Astrocyte of the hippocampus (primary cell): ENCODE results near the gene ADK.
"Not testable (repeated sequence)": the region's sequence is repeated elsewhere in the genome, so short reads cannot be mapped to it uniquely, and the experiment has no call there.

Source experiments
- DNase-seq: peaks from one replicate; pipeline ENCODE4 v3.0.0; 2011; ENCODE audit warnings: low read depth, low spot score

Gene ADK

DNA sequence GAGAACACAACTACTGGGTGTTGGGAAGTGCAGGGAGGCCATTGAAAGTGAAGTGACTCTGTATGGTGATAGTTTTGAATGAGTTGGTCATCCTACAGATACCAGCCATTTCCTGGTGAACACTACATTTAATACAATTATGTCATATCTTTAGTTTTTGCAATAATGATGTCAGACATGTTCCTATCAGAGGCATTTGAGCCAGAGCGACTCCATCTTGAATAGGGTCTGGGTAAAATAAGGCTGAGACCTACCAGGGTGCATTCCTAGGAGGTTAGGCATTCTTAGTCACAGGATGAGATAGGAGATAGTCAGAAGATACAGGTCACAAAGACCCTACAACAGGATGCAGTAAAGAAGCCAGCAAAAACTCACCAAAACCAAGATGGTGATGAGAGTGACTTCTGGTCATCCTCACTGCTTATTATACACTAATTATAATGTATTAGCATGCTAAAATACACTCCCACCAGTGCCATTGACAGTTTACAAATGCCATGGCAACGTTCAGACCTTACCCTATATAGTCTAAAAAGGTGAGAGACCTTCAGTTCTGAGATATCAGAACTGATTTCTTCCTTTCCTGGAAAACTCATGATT is 28.2 kb downstream of the ADK start:
- no peak for DNase-seq

DNA sequence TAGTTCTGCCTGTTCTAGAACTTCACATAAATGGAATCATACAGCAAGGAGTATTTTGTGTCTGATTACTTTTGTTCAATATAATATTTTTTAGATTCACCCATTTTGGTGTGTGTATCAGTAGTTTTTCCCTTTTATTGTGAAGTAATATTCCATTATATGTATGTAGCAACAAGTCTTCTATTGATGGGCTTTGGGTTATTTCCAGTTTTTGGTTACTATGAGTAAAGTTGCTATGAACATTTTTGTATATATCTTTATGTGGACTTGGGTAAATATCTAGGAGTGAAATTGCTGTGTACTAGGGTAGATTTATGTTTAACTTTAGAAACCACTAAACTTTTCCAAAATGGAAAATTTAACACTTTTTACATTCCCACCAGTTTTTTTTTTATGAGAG is 35.7 kb downstream of the ADK start:
- DNase-seq, result no peak

DNA sequence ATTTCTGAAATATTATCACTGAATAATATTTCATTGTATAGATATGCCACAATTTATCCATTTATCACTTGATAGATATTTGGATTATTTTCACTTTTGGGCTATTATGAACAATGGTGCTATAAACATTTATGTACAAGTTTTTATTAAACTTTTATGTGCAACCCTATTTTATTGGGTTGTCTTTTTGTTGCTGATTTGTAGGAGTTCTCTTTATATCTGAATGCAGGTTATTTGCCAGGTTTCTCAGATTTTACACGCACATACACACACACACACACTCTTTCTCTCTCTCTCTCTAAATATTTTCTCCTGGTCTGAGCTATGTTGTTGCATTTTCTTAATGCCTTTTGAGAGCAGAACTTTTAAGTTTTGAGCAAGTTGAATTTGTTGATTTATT is 36.2 kb downstream of the ADK start:
- no peak for DNase-seq

DNA sequence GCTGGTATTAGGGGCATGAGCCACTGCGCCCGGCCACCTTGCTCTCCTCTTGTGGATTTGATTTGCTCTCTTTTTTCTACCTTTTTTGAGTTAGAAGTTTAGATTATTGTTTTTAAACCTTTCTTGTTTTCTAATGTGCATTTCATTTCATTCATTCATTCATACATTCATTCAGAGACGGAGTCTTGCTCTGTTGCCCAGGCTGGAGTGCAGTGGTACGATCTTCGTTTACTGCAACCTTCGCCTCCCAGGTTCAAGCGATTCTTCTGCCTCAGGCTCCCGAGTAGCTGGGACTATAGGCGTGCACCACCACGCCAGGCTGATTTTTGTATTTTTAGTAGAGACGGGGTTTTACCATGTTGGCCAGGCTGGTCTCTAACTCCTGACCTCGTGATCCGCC is 37.6 kb downstream of the ADK start:
- DNase-seq, result not testable (repeated sequence)

DNA sequence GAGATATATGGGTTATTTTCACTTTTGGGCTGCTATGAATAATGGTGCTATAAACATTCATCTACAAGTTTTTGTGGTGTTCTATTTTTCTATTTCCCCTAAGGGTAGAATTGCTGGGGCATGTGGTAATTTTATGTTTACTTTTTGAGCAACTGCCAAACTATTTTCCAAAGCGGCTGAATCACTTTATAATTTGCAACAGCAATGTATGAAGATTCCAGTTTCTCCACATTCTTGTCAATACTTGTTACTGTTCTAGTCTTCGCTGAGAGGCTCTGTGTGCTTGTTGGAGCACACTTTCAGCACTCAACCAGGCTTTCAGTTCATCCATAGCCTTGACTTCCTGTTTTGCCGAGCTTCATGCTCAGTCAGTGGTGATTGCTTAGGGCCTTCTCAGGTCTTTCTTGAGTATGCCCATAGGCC is 39.0 kb downstream of the ADK start:
- peak; percentile 80 for DNase-seq

DNA sequence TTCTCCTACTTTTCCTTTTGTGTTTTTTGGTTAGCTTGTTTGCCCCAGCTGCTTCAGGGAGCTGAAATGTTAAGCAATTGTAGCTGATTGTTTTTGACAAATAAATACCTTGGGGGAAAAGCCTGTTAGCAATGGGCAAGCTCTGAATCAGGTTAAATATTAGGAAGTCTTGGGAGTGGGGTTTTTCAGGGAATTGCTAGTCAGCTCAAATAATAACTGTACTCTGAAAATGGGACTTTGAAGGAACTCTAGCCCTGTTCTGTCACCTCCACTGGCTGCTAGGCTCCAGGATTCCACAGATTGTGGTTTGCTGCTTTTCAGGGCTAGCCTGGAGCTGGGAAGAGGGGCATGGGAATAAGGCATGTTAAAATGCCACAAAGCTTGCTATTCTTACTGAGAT is 39.5 kb downstream of the ADK start:
- peak; percentile 39 for DNase-seq

DNA sequence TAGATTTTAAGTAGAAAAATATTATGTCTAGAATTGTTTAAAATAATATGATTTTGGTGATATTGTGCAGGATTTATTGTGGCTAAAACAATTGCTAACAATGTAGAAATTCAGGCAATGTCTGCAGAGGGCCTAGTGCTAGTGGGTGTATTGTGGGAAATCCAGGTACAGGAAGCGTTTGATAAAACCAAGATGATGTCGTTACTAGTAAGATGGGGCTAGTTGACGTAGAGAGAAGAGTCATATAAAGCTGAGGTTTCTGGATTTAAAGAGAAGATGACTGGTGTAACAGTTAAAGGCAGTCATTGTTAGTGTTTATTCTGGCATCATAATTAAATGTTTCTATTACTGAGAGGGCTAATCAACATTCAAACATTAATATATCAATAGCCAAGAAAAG is 43.5 kb downstream of the ADK start:
- DNase-seq, result no peak

DNA sequence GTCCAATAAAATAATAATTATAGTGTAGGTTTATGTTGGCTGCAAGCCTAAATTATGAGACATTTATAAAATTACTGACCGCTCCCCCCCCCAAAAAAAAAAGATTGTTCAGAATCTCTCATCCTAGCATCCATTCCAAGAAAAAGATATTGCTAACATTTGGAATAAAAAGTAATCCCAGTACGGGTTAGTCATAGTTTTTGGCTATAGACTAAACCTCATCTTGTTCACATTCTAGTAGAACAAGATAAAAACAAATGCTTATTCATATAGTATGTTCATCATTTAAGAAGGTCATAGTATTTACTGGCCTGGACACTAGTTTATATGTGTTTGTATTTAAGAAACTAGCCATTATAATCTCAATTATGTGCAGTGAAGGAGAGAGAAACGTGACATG is 44.0 kb downstream of the ADK start:
- DNase-seq, result no peak

DNA sequence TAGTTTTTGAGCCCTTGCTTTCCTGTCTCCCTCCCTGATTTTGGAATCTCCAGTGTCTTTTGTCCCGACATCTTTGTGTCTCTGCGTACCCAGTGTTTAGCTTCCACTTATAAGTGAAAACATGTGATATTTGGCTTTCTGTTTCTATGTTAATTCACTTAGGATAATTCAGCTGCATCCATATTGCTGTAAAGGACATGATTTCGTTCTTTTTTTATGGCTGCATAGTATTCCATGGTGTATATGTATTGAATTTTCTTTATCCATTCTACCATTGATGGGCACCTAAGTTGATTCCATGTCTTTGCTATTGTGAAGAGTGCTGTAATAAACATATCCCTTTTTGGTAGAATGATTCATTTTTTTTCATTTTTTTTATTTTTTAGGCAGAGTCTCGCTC is 48.3 kb downstream of the ADK start:
- no peak for DNase-seq

DNA sequence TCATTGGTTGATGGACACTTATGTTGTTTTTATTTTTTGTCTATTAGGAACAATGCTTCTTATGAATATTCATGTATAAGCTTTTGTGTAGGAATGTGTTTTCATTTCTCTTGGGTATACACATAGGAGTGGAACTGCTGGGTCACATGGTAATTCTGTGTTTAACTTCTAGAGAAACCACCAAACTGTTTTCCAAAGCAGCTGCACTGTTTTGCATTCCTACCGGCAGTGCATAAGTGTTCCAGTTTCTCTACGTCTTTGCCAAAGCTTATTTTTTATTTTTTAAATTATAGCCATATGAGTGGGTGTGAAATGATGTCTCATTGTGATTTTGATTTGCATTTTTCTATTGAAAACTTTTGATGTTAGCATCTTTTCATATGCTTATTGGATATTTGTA is 51.3 kb downstream of the ADK start:
- peak; percentile 62 for DNase-seq

DNA sequence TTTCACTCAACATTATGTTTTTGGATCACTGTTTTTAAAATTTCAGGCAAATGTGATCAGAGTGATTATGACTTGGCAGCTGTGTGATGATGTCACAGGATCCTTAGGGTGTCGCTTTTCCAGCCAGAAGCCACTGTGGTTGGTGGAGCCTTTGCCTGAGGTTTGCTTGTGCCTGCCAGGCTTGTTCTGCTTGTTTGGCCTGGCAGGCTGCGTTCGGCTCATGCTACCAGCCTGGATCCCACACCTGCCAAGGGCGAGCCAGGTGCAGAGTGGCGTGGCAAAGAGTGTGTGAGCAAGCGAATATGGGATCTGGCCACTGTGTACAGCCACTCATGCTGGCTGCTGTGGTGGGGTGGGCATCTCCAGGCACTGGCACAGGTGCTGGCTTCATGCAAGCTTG is 55.7 kb downstream of the ADK start:
- DNase-seq, result peak; percentile 13

DNA sequence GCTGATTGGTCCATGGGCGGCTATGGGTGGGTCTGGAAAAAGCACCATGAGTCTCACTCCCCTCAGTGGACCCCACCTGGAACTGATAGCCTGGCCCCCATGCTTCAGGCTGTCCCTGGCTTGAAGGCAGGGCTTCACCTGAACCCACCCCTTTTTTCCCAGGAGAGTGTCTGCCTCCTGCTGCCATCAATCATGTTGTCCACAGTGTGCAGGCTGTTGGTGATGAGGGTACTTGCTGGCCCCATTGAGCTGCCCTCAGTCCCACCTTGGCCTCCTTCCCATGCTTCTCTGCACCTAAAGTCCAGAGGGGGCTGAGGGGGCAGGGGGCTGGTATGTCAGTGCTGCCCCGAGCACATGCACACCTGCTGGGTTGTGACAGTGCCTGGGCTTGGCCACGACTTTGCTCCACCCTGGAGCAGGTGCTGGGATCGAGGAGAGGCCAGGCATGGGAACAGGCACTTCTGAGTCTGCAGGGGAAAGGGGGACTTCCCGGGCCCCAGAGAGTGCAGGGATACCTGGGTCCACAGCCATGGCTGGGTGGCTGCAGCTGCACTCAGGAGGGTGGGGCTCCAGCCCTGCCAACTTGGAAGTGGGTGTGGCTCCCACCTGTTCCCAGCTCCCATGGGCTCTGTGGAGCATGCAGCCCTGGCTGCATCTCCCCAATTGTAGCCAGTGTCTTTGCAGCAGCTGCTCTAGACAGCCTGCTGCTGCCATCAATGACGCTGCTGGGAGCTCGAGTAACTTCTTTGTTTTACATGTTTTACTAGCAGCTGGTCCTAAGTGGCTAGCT is 56.9 kb downstream of the ADK start:
- no peak for DNase-seq

DNA sequence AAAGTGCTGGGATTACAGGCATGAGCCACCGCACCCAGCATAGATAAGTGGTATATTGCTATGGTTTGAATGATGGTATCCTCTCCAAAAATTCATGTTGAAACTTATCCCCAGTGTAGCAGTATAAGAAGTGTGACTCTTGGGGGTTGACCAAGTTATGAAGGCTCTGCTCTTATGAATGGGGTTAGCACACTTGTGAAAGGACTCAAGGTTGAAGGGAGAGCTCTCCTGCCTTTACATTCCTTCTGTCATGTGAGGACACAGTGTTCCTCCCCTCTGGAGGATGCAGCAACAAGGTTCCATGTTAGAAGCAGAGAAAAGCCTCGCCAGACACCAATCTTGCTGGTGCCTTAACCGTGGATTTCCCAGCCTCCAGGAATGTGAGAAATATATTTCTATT is 58.0 kb downstream of the ADK start:
- DNase-seq, result no peak

DNA sequence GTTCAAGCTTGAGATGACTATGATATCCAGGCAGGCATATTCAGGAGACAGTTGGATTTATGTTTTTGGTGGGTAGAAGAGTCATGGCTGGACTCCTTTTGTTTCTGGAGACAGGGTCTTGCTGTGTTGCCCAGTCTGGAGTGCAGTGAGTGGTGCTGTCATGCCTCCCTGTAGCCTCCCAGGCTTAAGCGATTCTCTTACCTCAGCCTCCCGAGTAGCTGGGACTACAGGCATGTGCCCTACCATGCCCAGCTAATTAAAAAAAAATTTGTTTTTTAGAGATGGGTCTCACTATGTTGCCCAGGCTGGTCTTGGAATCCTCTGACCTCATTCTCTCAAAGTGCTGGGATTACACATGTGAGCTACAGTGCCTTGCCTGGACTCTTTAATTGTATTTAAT is 62.0 kb downstream of the ADK start:
- DNase-seq, result no peak

DNA sequence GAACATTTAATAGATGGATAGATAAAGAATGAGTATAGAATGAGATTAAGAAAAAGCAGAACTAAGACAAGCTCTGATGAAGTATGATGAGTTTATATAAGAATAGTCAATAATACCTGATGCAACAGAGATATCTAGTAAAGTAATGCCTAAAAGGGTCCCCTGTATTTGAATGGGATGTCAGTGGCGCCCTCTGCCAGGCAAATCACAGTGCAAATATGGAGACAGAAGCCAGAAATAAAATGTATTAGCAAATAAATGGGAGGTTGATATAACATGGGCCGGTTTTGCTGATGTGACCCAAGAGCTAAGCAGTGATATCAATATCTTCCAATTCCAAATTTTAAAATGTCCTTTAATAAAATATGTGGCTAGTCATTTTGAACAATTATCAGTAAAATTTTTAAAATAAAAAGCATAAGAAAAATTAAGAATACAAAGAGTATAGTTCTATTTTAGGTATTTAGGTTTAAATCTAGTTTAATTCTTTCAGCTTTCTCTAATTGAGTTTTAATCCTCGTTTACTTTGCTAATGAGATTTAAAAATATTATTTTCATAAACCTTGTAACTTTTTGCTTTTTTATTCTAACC is 62.6 kb downstream of the ADK start:
- DNase-seq, result peak; percentile 56

DNA sequence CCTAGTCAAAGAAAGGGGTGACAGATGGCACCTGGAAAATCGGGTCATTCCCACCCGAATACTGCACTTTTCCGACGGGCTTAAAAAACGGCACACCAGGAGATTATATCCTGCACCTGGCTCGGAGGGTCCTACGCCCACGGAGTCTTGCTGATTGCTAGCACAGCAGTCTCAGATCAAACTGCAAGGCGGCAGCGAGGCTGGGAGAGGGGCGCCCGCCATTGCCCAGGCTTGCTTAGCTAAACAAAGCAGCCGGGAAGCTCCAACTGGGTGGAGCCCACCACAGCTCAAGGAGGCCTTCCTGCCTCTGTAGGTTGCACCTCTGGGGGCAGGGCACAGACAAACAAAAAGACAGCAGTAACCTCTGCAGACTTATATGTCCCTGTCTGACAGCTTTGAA is 66.1 kb downstream of the ADK start:
- not testable (repeated sequence) for DNase-seq

DNA sequence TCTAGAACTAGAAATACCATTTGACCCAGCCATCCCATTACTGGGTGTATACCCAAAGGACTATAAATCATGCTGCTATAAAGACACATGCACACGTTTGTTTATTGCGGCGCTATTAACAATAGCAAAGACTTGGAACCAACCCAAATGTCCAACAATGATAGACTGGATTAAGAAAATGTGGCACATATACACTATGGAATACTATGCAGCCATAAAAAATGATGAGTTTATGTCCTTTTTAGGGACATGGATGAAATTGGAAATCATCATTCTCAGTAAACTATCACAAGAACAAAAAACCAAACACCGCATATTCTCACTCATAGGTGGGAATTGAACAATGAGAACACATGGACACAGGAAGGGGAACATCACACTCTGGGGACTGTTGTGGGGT is 71.4 kb downstream of the ADK start:
- not testable (repeated sequence) for DNase-seq

DNA sequence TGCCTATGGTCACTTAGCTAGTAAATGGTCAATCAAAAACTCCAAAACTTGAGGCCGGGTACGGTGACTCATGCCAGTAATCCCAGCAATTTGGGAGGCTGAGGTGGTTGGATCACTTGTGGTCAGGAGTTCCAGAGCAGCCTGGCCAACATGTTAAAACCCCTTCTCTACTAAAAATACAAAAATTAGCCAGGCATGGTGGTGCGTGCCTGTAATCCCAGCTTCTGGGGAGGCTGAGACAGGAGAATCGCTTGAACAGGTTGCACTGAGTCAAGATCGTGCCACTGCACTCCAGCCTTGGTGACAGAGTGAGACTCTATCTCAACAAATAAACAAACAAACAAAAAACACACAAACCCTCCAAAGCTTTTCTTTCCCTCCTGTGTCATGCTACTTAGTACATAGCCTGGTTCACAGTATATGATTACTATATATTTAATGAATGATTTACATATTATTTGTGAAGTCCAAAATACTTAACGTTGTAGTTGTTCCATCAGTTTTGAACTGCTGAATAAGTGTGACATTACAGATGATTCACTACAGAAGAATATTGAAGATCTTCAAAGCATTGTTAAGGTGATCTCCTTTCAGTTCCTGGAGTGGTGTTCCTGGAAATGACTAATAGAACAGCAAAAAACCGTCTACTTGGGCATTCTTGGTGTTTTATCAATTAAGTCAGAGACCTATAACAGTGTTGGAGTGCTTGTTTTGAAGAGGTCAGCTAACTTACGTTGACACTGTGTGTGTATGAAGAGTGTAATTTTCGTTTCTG is 72.9 kb downstream of the ADK start:
- DNase-seq, result peak; percentile 71

DNA sequence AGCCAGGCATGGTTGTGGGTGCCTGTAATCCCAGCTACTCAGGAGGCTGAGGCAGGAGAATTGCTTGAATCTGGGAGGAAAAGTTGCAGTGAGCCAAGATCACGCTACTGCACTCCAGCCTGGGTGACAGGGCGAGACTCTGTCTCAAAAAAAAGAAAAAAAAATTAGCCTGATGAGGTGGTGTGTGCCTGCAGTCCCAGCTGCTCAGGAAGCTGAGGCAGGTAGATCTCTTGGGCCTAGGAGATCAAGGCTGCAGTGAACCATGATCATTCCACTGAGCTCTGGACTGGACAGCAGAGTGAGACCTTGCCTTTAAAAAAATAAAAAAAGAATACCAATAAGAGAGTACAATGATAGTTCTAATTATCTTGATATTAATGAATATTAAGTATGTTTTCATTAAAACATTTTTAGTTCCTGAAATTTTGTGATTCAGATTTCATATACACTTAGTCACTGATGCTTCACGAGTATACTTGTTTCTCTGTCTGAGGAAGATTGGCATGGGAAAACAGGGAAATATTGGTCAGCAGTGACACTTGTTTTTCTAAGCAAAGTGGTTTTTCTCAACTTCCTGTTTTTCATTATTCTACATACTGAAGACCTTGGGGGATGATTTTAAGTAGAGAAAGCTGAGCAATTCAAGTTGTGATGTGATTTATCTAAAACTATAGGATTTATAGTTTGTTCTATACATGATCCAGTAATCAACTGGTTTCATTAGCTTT is 76.8 kb downstream of the ADK start:
- peak; percentile 65 for DNase-seq

DNA sequence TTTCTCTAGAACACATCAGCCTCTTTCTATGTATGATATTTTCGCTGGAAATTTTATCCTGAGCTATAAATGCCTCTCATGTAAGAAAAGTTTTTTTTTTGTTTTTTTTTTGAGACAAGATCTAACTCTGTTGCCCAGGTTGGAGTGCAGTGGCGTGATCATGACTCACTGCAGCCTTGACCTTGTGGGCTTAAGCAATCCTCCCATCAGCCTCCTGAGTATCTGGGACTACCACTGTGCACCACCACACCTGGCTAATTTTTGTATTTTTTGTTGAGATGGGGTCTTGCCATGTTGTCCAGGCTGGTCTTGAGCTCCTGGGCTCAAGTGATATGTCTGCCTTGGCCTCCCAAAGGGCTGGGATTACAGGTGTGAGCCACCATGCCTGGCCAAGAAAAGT is 80.4 kb downstream of the ADK start:
- no peak for DNase-seq

DNA sequence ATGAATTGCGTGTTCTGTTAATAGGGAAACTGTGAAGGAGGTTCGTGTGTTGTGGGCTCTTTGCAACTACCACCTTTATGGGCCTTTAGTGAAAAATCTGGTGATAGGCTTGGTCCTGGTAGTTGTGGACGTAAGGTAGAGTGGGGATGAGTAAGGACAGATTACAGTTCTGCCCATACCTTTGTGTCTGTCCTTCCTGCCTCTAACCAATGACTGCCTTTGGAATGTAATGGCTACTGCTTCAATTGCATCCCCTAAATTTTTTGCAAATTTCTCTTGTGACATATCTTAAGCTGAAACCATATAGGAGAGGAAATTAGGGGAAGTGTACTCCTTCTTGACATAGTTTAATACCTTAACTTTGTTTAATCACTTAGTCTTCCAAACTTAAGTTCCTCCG is 82.3 kb downstream of the ADK start:
- DNase-seq, result no peak

DNA sequence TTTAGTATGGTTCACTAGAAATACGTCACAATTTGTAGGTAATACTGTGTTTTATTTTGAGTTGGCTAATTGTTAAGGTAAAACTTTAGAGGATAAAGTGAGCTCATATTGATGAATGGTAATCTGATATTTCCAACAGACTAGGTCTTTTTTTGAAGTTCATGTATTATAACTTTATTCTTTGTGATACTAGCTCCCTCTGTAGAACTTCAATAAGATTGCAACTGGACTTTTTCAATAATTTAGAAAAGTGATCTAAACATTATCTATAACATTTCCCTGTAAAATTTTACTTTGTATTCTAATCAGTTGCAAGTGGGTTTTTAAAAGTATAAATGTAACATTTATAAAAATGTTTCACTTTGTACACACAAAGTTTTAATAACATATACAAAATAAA is 83.5 kb downstream of the ADK start:
- no peak for DNase-seq
